Measurements from ENCODE around the gene BEGAIN.
A peak's percentile ranks its signal among the peaks of the same experiment; 100 is the strongest.
"Not testable (repeated sequence)": the region's sequence is repeated elsewhere in the genome, so short reads cannot be mapped to it uniquely, and the experiment has no call there.

The BEGAIN gene

GRCh38 chr14:100534528-100535286 lies 52.5 kb downstream of the BEGAIN start:
- DNase-seq = no peak

- no peak for DNase-seq
Measured at GRCh38 chr14:100533656-100534485, 53.3 kb downstream of the BEGAIN start.

- DNase-seq = no peak
Measured at GRCh38 chr14:100532906-100533655, 54.1 kb downstream of the BEGAIN start.

GRCh38 chr14:100532154-100532861 lies 54.9 kb downstream of the BEGAIN start:
- DNase-seq = no peak

GRCh38 chr14:100531152-100532121 lies 55.8 kb downstream of the BEGAIN start:
- DNase-seq = no peak

- no peak for DNase-seq
Measured at GRCh38 chr14:100530270-100531072, 56.7 kb downstream of the BEGAIN start.

- no peak for DNase-seq
Measured at GRCh38 chr14:100529561-100530031, 57.6 kb downstream of the BEGAIN start.

GRCh38 chr14:100528962-100529560 lies 58.2 kb downstream of the BEGAIN start:
- DNase-seq = no peak

GRCh38 chr14:100526632-100527031 lies 60.6 kb downstream of the BEGAIN start:
- DNase-seq = no peak

- no peak for DNase-seq
Measured at GRCh38 chr14:100526057-100526456, 61.2 kb downstream of the BEGAIN start.

GRCh38 chr14:100525615-100526014 lies 61.6 kb downstream of the BEGAIN start:
- DNase-seq = no peak

GRCh38 chr14:100524933-100525243 lies 62.3 kb downstream of the BEGAIN start:
- DNase-seq = no peak

- no peak for DNase-seq
Measured at GRCh38 chr14:100524233-100524932, 62.8 kb downstream of the BEGAIN start.

GRCh38 chr14:100523843-100524169 lies 63.4 kb downstream of the BEGAIN start:
- DNase-seq = peak; percentile 63

GRCh38 chr14:100523131-100523842 lies 63.9 kb downstream of the BEGAIN start:
- no peak for DNase-seq

- DNase-seq = peak; percentile 66
Measured at GRCh38 chr14:100522616-100523099, 64.6 kb downstream of the BEGAIN start.

- not testable (repeated sequence) for DNase-seq
Measured at GRCh38 chr14:100506053-100506452, 81.2 kb downstream of the BEGAIN start.

- no peak for DNase-seq
Measured at GRCh38 chr14:100504372-100505078, 82.7 kb downstream of the BEGAIN start.

Data from NCI-H446 treated with DMSO at 0.1 percent for 48 hours (cell line).